ENCODE measurements around the gene HLA-DOA.

The HLA-DOA gene

GRCh38 chr6:33008944-33009861 is at the start of gene HLA-DOA:
HLA-DOA (minus strand) TSS chr6:33009591.
- no peaks in the 10 kb centered on the region for H3K4me1 ChIP-seq (ENCODE audit: insufficient read depth, poor library complexity, severe bottlenecking)
- H3K27ac ChIP-seq (ENCODE audit: poor library complexity, severe bottlenecking) = no peak within 1 kb of the TSS
- no peak for TF ChIP-seq CTCF (IDR thresholded peaks at IDR 0.05; ENCODE audit: poor library complexity, severe bottlenecking)
- DNase-seq (ENCODE audit: low spot score) (no peak), ATAC-seq (ENCODE audit: low read depth) (peak; percentile 38; the same call in 2 of the 3 replicates)
- H3K9me3 ChIP-seq (ENCODE audit: severe bottlenecking) = no peaks in the 10 kb centered on the region
- H3K27me3 ChIP-seq (ENCODE audit: insufficient read depth, poor library complexity, severe bottlenecking) = peaks cover 22% of the 10 kb centered on the region
- H3K36me3 ChIP-seq (ENCODE audit: low read depth) = no peaks in the 10 kb centered on the region
- H3K4me3 ChIP-seq (ENCODE audit: severe bottlenecking) = no peak within 1 kb of the TSS

GRCh38 chr6:33057222-33058150 is 48.1 kb upstream of the HLA-DOA start:
- H3K9me3 ChIP-seq (ENCODE audit: severe bottlenecking) = no peaks in the 10 kb centered on the region
- peaks cover 6% of the 10 kb centered on the region for H3K27me3 ChIP-seq (ENCODE audit: insufficient read depth, poor library complexity, severe bottlenecking)
- DNase-seq (ENCODE audit: low spot score) (no peak), ATAC-seq (ENCODE audit: low read depth) (no peak)
- no peaks in the 10 kb centered on the region for H3K4me1 ChIP-seq (ENCODE audit: insufficient read depth, poor library complexity, severe bottlenecking)
- H3K36me3 ChIP-seq (ENCODE audit: low read depth) = no peaks in the 10 kb centered on the region
- H3K27ac ChIP-seq (ENCODE audit: poor library complexity, severe bottlenecking) = no peak overlapping the region
- TF ChIP-seq CTCF (IDR thresholded peaks at IDR 0.05; ENCODE audit: poor library complexity, severe bottlenecking) = no peak
- no peak overlapping the region for H3K4me3 ChIP-seq (ENCODE audit: severe bottlenecking)

GRCh38 chr6:33053230-33053629 is 43.8 kb upstream of the HLA-DOA start:
- no peak overlapping the region for H3K4me3 ChIP-seq (ENCODE audit: severe bottlenecking)
- ATAC-seq (ENCODE audit: low read depth) = no peak
- peaks cover 11% of the 10 kb centered on the region for H3K27me3 ChIP-seq (ENCODE audit: insufficient read depth, poor library complexity, severe bottlenecking)
- no peak overlapping the region for H3K27ac ChIP-seq (ENCODE audit: poor library complexity, severe bottlenecking)
- TF ChIP-seq CTCF (IDR thresholded peaks at IDR 0.05; ENCODE audit: poor library complexity, severe bottlenecking) = no peak
- no peaks in the 10 kb centered on the region for H3K36me3 ChIP-seq (ENCODE audit: low read depth)
- no peaks in the 10 kb centered on the region for H3K4me1 ChIP-seq (ENCODE audit: insufficient read depth, poor library complexity, severe bottlenecking)
- no peak for DNase-seq (ENCODE audit: low spot score)
- H3K9me3 ChIP-seq (ENCODE audit: severe bottlenecking) = no peaks in the 10 kb centered on the region

GRCh38 chr6:33052627-33053026 is 43.2 kb upstream of the HLA-DOA start:
- peaks cover 13% of the 10 kb centered on the region for H3K27me3 ChIP-seq (ENCODE audit: insufficient read depth, poor library complexity, severe bottlenecking)
- ATAC-seq (ENCODE audit: low read depth) = no peak
- no peak overlapping the region for H3K4me3 ChIP-seq (ENCODE audit: severe bottlenecking)
- no peak for TF ChIP-seq CTCF (IDR thresholded peaks at IDR 0.05; ENCODE audit: poor library complexity, severe bottlenecking)
- no peaks in the 10 kb centered on the region for H3K36me3 ChIP-seq (ENCODE audit: low read depth)
- no peak for DNase-seq (ENCODE audit: low spot score)
- H3K9me3 ChIP-seq (ENCODE audit: severe bottlenecking) = no peaks in the 10 kb centered on the region
- no peak overlapping the region for H3K27ac ChIP-seq (ENCODE audit: poor library complexity, severe bottlenecking)
- H3K4me1 ChIP-seq (ENCODE audit: insufficient read depth, poor library complexity, severe bottlenecking) = no peaks in the 10 kb centered on the region
